ENCODE measurements around the gene CADM2.
"Not testable (repeated sequence)": the region's sequence is repeated elsewhere in the genome, so short reads cannot be mapped to it uniquely, and the experiment has no call there.

The CADM2 gene

DNA sequence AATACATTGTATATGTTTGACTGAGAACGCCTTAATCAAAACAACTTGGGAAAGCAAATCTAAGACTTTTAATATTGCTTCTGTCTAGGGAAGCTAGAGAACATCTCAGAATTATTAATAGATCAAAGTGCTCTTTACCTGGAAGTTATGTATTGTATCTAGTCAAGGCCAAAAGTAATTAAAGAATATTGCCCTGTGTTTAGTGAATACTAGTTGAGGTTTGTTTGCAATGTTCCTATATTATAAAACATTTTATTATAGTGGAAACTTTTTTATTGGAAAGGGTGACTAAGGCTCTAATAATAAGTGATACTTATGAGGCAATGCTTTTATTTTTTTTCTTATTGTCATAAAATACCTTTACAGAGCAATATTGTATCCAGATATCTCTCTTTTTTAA lies 118.2 kb downstream of the CADM2 start:
- DNase-seq (ENCODE audit: low spot score): no peak

DNA sequence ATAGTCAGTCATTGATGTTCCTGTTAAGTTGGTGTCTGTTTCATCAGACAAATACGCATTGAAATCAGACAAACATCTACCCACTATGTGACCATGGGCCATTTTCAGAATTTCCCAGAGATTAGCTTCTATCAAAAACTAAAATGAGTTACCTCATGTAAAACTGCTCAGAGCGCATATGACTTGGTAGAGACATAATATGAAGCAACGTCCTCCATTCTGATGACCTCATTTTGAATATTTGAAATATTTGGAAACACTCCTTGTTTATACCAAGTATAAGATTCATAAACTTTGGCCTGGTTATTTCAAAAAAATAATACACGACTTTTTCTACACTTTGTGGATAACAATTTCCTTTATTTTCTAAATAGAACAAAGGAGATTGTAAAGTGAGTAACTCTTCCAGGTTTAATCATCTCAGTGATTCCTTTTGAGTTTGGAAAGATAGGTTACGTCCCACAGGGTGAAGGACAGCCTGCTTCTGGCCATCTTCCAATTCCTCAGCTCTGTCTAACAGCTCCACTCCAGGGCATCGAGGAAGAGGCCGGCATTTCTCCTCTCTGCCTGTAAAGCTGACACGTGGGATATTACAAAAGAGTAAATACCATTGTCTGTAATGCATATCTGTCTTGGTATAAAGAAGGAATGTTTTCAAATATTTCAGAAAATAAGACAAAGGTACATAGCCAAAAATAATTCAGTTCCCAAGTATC lies 122.6 kb downstream of the CADM2 start:
- peak; percentile 82 for DNase-seq (ENCODE audit: low spot score)

DNA sequence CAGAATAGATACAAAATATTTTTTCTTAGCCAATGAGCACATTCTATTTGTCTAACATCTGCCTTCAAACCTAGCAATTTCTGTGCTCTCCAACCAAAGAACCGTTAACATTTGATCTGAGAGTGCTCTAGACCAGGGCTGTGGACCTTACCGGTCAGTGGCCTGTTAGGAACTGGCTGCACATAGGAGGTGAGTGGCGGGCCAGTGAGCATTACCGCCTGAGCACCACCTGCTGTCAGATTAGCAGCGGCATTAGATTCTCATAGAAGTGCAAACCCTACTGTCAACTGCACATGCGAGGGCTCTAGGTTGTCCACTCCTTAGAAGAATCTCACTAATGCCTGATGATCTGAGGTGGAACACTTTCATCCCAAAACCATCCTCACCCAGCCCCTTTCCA lies 131.7 kb downstream of the CADM2 start:
- DNase-seq (ENCODE audit: low spot score): no peak

DNA sequence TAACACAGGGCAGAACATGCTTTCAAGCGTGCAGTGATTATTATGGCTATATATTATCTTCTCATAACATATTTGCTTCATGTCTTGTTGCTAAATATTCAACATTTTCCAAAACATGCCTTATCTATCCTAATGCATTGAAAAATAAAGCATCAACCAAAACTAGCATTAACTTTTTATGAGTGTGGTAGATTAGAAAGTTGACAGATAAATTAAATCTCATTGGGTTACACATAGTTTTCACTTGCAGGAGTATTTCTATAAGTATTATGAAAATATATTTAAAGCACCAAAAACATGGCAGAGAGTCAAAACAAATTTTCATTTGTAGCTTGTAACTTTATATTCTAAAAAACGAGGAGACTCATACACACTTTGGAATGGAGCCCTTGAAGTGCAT lies 141.5 kb downstream of the CADM2 start:
- no peak for DNase-seq (ENCODE audit: low spot score)

DNA sequence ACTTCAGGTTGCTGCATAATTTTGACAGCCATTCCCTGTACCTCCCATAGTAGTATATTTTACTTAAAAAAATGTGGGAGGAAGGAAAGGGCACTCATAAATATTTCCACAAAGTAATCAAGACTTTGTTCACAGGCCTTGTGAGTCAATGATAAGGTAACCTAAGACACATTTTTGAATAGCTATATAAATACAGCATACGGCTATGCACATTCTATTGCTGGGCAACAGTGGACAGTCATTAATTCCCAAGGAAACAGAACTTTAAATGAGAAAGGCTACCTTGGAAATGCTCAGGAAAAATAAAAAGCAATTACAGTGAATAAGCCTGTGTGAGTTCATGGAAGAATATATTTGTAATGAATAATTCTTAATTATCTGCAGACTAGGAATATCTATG lies 144.0 kb downstream of the CADM2 start:
- DNase-seq (ENCODE audit: low spot score): no peak

DNA sequence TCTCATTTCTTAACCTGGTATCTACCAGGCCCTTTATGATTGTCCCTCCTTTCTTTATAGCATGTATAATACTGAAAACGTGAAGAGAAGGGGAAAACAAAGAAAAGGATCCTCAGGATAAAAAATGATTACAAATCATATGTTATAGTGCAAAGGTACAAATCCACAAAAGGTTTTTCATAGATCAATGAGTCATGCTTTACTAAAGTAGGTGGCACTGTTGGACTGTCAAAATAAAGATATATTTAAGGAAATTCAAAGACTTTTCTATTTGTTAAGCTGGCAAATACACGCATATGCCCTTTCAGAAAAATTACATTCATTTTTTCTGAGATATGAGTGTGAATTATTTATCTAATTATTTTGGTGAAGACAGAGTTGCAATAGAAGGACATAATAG lies 151.6 kb downstream of the CADM2 start:
- no peak for DNase-seq (ENCODE audit: low spot score)

DNA sequence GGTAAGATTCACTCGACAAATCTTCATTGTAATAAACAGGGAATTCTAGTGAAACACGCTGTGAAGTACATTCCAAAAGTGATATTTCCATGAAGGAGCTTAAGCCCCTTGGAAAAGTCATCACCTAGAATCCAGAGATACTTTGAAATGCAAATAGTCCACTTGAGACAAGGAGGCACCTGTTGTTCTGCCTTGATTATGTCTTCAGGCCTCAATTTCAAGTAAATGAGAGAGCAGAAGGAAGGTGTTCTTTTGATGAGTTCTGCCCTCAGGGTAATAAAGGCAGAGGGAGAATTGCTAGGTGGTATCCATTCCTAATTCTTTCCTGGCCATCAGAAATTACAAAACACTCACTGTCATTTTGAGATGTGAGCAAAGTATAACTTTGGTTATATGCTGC lies 162.1 kb downstream of the CADM2 start:
- DNase-seq (ENCODE audit: low spot score): no peak

DNA sequence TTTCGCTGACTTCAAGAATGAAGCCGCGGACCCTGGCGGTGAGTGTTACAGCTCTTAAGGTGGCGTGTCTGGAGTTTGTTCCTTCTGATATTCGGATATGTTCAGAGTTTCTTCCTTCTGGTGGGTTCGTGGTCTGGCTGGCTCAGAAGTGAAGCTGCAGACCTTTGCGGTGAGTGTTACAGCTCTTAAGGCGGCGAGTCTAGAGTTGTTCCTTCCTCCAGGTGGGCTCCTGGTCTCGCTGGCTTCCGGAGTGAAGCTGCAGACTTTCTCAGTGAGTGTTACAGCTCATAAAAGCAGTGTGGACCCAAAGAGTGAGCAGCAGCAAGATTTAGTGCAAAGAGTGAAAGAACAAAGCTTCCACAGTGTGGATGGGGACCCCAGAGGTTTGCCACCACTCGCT lies 174.1 kb downstream of the CADM2 start:
- DNase-seq (ENCODE audit: low spot score): not testable (repeated sequence)

DNA sequence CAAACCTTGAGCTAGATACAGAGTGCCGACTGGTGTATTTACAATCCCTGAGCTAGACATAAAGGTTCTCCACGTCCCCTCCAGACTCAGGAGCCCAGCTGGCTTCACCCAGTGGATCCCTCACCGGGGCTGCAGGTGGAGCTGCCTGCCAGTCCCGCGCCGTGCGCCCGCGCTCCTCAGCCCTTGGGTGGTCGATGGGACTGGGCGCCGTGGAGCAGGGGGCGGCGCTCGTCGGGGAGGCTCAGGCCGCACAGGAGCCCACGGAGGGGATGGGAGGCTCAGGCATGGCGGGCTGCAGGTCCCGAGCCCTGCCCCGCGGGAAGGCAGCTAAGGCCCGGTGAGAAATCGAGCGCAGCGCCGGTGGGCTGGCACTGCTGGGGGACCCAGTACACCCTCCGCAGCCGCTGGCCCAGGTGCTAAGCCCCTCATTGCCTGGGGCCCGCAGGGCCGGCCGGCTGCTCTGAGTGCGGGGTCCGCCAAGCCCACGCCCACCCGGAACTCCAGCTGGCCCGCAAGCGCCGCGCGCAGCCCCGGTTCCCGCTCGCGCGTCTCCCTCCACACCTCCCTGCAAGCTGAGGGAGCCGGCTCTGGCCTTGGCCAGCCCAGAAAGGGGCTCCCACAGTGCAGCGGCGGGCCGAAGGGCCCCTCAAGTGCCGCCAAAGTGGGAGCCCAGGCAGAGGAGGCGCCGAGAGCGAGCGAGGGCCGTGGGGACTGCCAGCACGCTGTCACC lies 175.1 kb downstream of the CADM2 start:
- not testable (repeated sequence) for DNase-seq (ENCODE audit: low spot score)

DNA sequence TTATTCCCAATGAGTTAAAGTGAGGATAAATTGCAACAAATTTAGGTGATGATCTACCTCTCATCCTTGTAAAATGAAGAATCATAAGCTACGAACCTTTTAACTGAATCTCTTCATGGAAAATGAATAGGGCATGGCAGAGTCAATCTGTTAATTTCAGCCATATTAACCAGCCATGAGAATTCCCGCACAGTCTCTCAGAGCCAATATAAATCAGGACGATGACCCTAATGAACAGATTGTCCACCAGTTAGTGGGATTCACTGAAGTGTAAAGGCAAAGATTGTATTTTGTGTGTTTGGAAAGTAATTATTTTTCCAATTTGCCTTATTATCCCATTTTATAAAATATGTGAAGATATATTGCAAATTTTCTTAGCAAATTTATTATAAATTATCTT lies 183.8 kb downstream of the CADM2 start:
- DNase-seq (ENCODE audit: low spot score): peak; percentile 76

DNA sequence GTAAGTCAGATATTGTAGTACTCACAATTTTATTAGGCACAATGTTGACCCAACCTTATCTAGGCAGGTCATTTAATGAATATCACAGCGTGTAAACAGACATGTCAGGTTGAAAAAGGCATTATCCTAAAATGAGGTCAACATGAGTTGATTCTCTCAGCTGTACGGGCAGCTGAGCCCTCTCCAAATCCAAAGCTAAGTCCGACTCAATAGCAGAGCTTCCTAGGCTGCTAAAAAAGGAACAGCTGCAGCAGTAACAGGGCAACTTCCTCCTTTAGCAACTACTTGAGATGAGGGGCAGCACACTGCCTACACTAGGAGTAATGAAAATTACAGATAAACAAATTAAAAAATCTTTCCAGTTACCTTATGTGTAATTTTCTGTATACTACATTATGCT lies 189.2 kb downstream of the CADM2 start:
- no peak for DNase-seq (ENCODE audit: low spot score)

DNA sequence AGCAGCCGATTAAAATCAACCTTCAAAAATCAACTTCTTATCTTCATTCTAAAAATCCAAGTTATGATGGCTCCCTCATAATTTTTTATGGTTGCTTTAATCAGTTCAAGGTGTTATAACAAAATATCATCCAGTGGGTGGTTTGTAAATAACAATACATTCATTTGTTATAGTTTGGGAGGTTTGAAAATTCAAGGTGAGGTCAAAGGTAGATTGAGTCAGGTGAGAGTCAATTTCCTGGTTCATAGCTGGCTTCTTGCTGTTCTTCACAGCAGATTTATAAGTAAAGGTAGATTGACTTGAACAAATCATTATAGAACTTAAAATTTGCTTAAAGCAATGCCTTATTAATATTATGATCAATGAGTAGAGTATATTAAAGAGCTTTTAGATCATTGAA lies 192.8 kb downstream of the CADM2 start:
- no peak for DNase-seq (ENCODE audit: low spot score)

DNA sequence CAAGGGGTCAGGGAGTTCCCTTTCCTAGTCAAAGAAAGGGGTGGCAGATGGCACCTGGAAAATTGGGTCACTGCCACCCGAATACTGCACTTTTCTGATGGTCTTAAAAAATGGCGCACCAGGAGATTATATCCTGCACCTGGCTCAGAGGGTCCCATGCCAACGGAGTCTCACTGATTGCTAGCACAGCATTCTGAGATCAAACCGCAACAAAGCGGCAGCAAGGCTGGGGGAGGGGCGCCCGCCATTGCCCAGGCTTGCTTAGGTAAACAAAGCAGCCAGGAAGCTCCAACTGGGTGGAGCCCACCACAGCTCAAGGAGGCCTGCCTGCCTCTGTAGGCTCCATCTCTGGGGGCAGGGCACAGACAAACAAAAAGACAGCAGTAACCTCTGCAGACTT lies 194.5 kb downstream of the CADM2 start:
- DNase-seq (ENCODE audit: low spot score): not testable (repeated sequence)

DNA sequence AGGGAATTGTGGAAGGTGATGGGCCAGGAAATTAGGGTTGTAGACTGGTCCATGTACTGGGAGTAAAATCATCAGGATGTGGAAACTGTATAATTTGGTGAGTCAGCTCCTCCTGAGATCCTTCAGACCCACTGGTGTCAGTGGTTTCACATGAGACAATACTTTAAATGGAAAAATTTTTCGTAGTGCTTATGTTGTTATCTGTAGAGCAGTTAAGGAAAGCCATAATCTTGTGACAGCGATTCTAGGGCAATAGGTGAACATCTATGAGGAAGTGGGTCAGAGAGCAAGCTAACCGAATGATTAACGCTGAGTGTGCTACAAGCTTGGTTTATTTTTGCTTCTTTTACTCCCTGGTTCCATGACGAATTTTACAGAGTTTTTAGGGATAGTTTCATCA lies 200.6 kb downstream of the CADM2 start:
- no peak for DNase-seq (ENCODE audit: low spot score)

DNA sequence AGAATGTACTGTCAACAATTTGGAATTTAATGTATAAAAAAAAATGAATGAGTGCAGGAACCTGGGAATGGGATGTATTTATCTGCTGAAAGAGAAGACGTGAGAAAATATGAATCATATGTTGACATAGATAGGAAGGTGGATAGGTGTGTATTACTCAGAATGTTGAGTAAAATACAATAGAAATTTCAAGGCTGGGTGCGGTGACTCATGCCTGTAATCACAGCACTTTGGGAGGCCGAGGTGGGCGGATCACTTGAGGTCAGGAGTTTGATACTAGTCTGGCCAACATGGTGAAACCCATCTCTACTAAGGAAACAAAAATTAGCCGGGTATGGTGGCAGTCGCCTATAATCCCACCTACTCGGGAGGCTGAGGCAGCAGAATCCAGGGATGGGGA lies 202.8 kb downstream of the CADM2 start:
- no peak for DNase-seq (ENCODE audit: low spot score)

DNA sequence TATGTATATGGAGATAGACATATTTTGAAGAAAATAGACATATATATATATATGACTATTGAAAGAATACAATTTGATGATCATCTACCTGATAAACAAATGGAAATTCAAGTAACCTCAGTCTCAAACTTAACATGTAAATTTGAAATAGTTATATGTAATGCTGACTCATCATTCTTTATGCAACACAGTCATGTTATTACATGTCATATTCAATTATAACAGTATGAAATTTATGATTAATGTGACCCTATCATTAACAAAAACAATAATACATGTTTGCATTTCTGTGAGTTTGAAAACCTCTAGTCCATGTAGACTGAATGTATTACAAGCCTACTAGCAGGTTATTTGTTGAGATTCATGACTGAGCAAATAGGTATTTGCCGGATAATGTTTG lies 204.1 kb downstream of the CADM2 start:
- DNase-seq (ENCODE audit: low spot score): no peak

DNA sequence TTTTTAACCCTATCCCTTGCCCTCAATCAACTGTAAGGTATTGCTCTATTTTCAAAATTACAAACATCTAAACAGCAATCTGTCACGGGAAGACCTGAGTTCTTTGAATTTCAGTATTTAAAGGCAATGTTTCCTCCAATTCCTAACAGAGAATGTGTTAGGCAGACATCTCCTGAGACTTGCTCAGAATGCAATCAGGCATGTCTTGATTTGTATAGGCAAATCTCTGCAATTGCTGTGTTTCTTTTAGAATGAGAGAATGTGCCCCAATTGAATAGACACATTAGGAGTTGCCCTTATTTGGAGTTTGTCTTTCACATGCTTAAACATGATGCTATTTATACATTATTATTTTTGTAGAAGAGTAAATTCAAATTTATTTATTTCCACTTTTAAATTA lies 205.6 kb downstream of the CADM2 start:
- DNase-seq (ENCODE audit: low spot score): peak; percentile 49

DNA sequence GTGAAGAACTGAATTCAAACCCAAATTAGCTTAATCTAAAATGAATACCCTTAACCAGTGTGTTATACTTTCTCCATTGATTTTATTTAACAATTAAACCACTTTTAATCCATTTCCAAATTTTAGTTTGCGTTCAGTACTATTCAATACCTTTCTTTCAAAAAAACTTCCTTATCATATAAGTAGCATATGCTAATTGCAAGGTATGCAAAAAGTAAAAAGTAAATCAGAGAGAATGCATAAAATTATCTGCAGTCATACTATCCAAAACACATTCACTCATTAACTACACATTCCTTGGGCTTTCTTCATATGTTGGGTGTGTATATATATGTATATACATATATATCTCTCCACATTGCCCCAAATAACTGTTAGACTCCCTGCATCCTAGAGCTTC lies 208.8 kb downstream of the CADM2 start:
- DNase-seq (ENCODE audit: low spot score): no peak

DNA sequence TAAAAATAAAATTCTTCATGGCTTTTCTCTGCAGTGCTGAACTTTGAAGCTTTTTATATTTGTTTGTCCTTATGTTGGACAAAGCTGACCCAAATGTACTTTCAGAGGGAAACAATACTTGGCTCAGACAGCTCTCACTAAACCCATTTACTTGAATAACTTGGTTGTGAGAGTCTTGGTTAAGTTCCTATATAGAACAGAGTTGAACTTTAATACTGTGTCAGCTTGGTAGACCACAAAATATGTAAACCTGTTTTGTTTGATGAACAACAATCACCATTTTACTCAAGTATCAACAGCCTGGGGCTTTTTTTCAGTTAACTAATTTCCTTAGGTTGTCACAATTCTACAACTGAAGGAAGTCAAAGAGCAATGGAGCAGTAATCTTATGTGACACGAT lies 211.9 kb downstream of the CADM2 start:
- no peak for DNase-seq (ENCODE audit: low spot score)

DNA sequence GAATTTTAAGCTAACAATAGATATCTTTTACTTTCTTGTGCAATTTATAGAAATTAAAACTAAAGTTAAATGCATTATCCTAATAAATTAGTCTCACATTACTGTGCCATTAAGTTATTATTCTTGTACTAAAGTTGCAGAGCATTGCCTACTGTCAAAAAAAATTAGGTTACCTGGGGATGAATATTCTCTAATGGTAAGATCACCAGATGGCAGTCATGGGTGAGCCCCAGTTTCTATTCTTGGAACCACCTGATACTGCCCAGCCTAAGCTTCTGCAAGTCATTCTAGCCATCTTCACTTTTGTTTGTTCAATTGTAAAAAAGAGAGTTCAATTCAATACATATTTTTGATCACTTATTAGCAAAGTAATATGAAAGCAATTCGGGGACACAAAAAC lies 213.2 kb downstream of the CADM2 start:
- peak; percentile 95 for DNase-seq (ENCODE audit: low spot score)

DNA sequence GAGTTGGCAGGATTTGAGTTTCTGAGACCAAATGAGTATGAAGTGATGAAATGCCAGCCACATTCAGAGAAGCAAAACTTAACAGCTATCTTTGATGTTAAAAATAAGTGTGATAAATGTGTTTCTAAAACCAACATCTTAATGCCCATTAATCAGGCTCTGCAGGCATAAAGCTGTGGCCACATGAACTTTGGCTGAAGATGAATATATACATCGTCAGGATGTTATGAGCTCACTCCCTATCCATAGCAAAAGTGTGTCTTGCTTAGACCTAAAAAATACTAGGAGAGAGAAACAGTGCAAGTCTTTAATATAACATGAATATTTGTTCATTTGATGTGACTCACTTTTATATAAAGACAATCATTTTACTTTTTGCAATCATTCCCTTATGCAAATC lies 218.0 kb downstream of the CADM2 start:
- no peak for DNase-seq (ENCODE audit: low spot score)

DNA sequence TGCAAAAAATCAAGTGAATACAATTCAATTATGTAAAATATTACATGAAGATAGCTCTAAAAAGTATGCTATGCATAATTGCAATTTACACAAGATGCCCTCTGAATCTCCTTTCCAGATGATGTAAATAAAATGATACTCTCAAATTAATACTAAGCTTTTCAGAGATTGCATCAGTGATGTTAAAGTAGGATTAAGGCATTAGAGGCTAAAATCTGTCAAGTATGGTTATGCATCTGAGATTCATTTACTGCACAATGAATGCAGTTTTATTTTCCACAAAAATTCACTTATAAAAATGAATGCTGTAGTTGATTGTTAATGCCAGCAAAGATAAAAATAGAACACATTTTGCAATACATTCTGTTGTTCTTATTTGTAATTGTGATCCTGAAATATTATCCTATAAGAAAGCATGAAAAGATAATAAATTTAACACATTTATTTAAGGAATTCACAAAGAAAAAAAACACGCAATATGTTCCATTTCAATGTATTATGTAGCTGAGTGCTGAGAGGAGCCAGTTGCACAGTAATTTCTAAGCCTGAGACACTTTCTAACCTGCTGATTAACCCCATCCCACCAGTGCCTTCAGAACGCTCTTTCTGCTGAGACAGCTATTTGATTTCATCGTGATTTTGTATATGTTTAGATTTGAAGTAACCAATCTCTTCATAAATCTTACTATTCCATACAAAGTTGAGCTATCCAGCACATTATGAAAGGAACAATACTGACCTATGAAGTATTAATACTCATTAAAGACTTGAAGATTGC lies 224.4 kb downstream of the CADM2 start:
- no peak for DNase-seq (ENCODE audit: low spot score)

DNA sequence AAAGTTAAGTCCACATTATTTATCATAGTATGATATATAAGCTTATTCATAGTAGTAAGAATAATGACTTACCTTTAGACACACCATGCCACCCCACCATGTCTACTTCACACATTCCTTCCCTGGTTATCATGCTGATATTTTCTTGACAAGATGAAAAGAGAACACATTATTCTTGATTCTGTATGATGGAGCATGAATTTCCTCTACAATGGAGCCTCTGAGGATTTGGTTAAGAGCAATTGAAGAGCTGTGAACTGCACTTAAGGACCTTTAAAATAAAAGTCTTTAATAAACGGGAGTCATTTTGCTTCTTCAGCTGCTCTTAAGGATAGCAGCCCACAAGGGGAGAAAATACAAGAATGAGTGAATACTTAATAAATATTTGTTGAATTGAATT lies 226.7 kb downstream of the CADM2 start:
- DNase-seq (ENCODE audit: low spot score): no peak
